ENCODE data around the gene GATAD2A.

GRCh38 chr19:19443283-19443682 lies 37.8 kb downstream of the GATAD2A start:
- TF ChIP-seq CTCF (IDR thresholded peaks at IDR 0.05; ENCODE audit: low read depth, low read length), result no peak
- no peak for TF ChIP-seq EZH2phosphoT487 (IDR thresholded peaks at IDR 0.05; ENCODE audit: low read depth)
